H9 (cell line): ENCODE measurements around the gene KRTAP9-6. TPM values are rescaled to one million over a fixed set of nuclear protein-coding genes. Genes with fewer than 3 reads are reported as not detected.

Experiments used
- DNase-seq: peaks from one replicate; pipeline ENCODE4 v3.0.0-alpha.2; 2017
- H2AFZ ChIP-seq: one replicate; pipeline ENCODE4 v1.6.1; 2013; ENCODE audit warnings: mild to moderate bottlenecking, low read length, control low read depth, moderate library complexity
- H2AK5ac ChIP-seq: 2 replicates; pipeline ENCODE4 v1.6.1; 2013; ENCODE audit warnings: low read length, control low read depth, mixed read lengths; ENCODE audit not compliant: insufficient read length
- H2BK120ac ChIP-seq: one replicate; pipeline ENCODE4 v1.6.1; 2013; ENCODE audit warnings: low read depth, mild to moderate bottlenecking, low read length, control low read depth, inconsistent platforms; ENCODE audit not compliant: poor library complexity, severe bottlenecking
- H2BK12ac ChIP-seq: 2 replicates; pipeline ENCODE4 v1.6.1; 2013; ENCODE audit warnings: low read length, control low read depth, mixed read lengths, low read depth; ENCODE audit not compliant: insufficient read length
- H2BK15ac ChIP-seq: 2 replicates; pipeline ENCODE4 v1.6.1; 2013; ENCODE audit warnings: low read depth, low read length, control low read depth
- H2BK20ac ChIP-seq: one replicate; pipeline ENCODE4 v1.6.1; 2013; ENCODE audit warnings: low read depth, mild to moderate bottlenecking, low read length, control low read depth, inconsistent platforms; ENCODE audit not compliant: poor library complexity, severe bottlenecking
- H2BK5ac ChIP-seq: 2 replicates; pipeline ENCODE4 v1.6.1; 2013; ENCODE audit warnings: low read length, control low read depth, mixed read lengths; ENCODE audit not compliant: insufficient read length
- H3K14ac ChIP-seq: 2 replicates; pipeline ENCODE4 v1.6.1; 2013; ENCODE audit warnings: low read length, control low read depth; ENCODE audit not compliant: insufficient read depth
- H3K18ac ChIP-seq: 2 replicates; pipeline ENCODE4 v1.6.1; 2013; ENCODE audit warnings: low read depth, mild to moderate bottlenecking, mixed read lengths, low read length, control low read depth; ENCODE audit not compliant: insufficient read length
- H3K23ac ChIP-seq: 2 replicates; pipeline ENCODE4 v1.6.1; 2013; ENCODE audit warnings: low read length, control low read depth, mixed read lengths, low read depth; ENCODE audit not compliant: insufficient read length
- H3K23me2 ChIP-seq: 2 replicates; pipeline ENCODE4 v1.6.1; 2013; ENCODE audit warnings: low read depth, mild to moderate bottlenecking, mixed read lengths, low read length, control low read depth; ENCODE audit not compliant: insufficient read length, poor library complexity, severe bottlenecking
- H3K27ac ChIP-seq: 2 replicates; pipeline ENCODE4 v1.5.1; 2013; ENCODE audit warnings: low read length, control low read depth, mixed read lengths, low read depth; ENCODE audit not compliant: insufficient read length
- H3K27me3 ChIP-seq: 2 replicates; pipeline ENCODE4 v1.6.1; 2013; ENCODE audit warnings: low read length, control low read depth, inconsistent platforms; ENCODE audit not compliant: insufficient read depth
- H3K4ac ChIP-seq: 2 replicates; pipeline ENCODE4 v1.6.1; 2013; ENCODE audit warnings: low read depth, mild to moderate bottlenecking, control low read depth, inconsistent platforms, low read length, moderate library complexity
- H3K4me1 ChIP-seq: 2 replicates; pipeline ENCODE4 v1.6.1; 2013; ENCODE audit warnings: low read length, control low read depth, inconsistent platforms; ENCODE audit not compliant: insufficient read depth
- H3K4me2 ChIP-seq: 2 replicates; pipeline ENCODE4 v1.6.1; 2013; ENCODE audit warnings: low read length, control low read depth, mixed read lengths; ENCODE audit not compliant: insufficient read length, insufficient read depth
- H3K56ac ChIP-seq: 2 replicates; pipeline ENCODE4 v1.6.1; 2013; ENCODE audit warnings: low read depth, mild to moderate bottlenecking, mixed read lengths, low read length, control low read depth; ENCODE audit not compliant: insufficient read length
- H3K79me1 ChIP-seq: 2 replicates; pipeline ENCODE4 v1.6.1; 2013; ENCODE audit warnings: low read depth, mild to moderate bottlenecking, moderate library complexity, low read length, control low read depth, inconsistent platforms; ENCODE audit not compliant: insufficient read depth, poor library complexity, severe bottlenecking
- H3K79me2 ChIP-seq: 2 replicates; pipeline ENCODE4 v1.6.1; 2013; ENCODE audit warnings: low read length, control low read depth, inconsistent platforms; ENCODE audit not compliant: insufficient read depth
- H3K9ac ChIP-seq: 2 replicates; pipeline ENCODE4 v1.6.1; 2013; ENCODE audit warnings: low read length, control low read depth, mixed read lengths; ENCODE audit not compliant: insufficient read length; ENCODE audit errors: extremely low read depth
- H3K9me3 ChIP-seq: one replicate; pipeline ENCODE4 v1.6.1; 2013; ENCODE audit warnings: low read depth, low read length, inconsistent platforms; ENCODE audit not compliant: control insufficient read depth
- H3T11ph ChIP-seq: one replicate; pipeline ENCODE4 v1.6.1; 2013; ENCODE audit warnings: mild to moderate bottlenecking, low read length, control low read depth, inconsistent platforms
- H4K20me1 ChIP-seq: one replicate; pipeline ENCODE4 v1.6.1; 2013; ENCODE audit not compliant: control insufficient read depth, insufficient read length, insufficient read depth
- H4K5ac ChIP-seq: 2 replicates; pipeline ENCODE4 v1.6.1; 2013; ENCODE audit warnings: low read depth, mild to moderate bottlenecking, mixed read lengths, low read length, control low read depth; ENCODE audit not compliant: insufficient read length
- H4K8ac ChIP-seq: replicated peaks from 2 replicates; pipeline ENCODE4 v1.6.1; 2013; ENCODE audit warnings: low read length, control low read depth, mixed read lengths, low read depth; ENCODE audit not compliant: insufficient read length
- H4K91ac ChIP-seq: 2 replicates; pipeline ENCODE4 v1.6.1; 2013; ENCODE audit warnings: low read depth, mild to moderate bottlenecking, moderate library complexity, mixed read lengths, low read length, control low read depth; ENCODE audit not compliant: insufficient read length
- H3K27ac Mint-ChIP-seq, 3 experiments: 2 replicates in 2 of 3; 3 replicates in 1 of 3; pipeline ENCODE4 v1.8.0; 2020 to 2021; ENCODE audit warnings: mixed read lengths in 3 of 3, mild to moderate bottlenecking in 1 of 3, moderate library complexity in 1 of 3
- H3K27me3 Mint-ChIP-seq: 2 replicates; pipeline ENCODE4 v1.8.0; 2021; ENCODE audit warnings: low read depth, mild to moderate bottlenecking, moderate library complexity, mixed read lengths
- H3K36me3 Mint-ChIP-seq, 3 experiments: 2 replicates in 2 of 3; 3 replicates in 1 of 3; pipeline ENCODE4 v1.8.0; 2020 to 2021; ENCODE audit warnings: low read depth in 3 of 3, mixed read lengths in 3 of 3; ENCODE audit not compliant: insufficient read depth in 1 of 3
- H3K4me1 Mint-ChIP-seq, 2 experiments: 2 replicates each; pipeline ENCODE4 v1.8.0; 2020; ENCODE audit warnings: mixed read lengths in 2 of 2
- H3K4me3 Mint-ChIP-seq, 2 experiments: 2 replicates in 1 of 2; 3 replicates in 1 of 2; pipeline ENCODE4 v1.8.0; 2020 to 2021; ENCODE audit warnings: mild to moderate bottlenecking in 2 of 2, mixed read lengths in 2 of 2, moderate library complexity in 1 of 2
- H3K9me3 Mint-ChIP-seq, 2 experiments: 2 replicates in 1 of 2; 3 replicates in 1 of 2; pipeline ENCODE4 v1.8.0; 2020; ENCODE audit warnings: mild to moderate bottlenecking in 2 of 2, mixed read lengths in 2 of 2, moderate library complexity in 1 of 2
- CTCF ChIP-seq: fragments of 200-600 bp; sonication (generic); conservative IDR thresholded peaks from 3 replicates; pipeline ENCODE4 v1.8.0; 2021; ENCODE audit warnings: antibody characterized with exemption, mild to moderate bottlenecking
- WGBS: extraction: QIAGEN DNeasy Blood & Tissue Kit; methylation state at CpG from one replicate; pipeline ENCODE4 v1.1.7; 2013; ENCODE audit warnings: missing lambda C conversion rate, low lambda C conversion rate, mixed read lengths; ENCODE audit not compliant: insufficient read length; ENCODE audit errors: extremely low coverage; 5-methylcytosine and 5-hydroxymethylcytosine counted together
- total RNA-seq: library from RNA; stranded (reverse); gene quantifications from 2 replicates; pipeline ENCODE4 v1.2.1, GENCODE V29; 2021

Gene KRTAP9-6
- total RNA-seq, 1 experiment from 2014 or later = not detected

- Histone ChIP-seq H4K91ac (no peak overlapping the region), H3K14ac (no peak overlapping the region; the same call in 1 of the 2 replicates), H3K56ac (no peak overlapping the region), H2BK12ac (no peak overlapping the region), H4K20me1 (no peaks in the 10 kb centered on the region), H2AFZ (no peak overlapping the region), H3K9me3 (no peaks in the 10 kb centered on the region), H3K4me1 (no peaks in the 10 kb centered on the region), H2BK120ac (no peak overlapping the region), H3K23ac (no peak overlapping the region), H2BK5ac (no peak overlapping the region), H3K4ac (no peak overlapping the region), H3K27ac (no peak overlapping the region), H3K79me1 (no peaks in the 10 kb centered on the region), H4K8ac (no peak overlapping the region), H4K5ac (no peak overlapping the region), H3K4me2 (no peak overlapping the region), H3K23me2 (no peaks in the 10 kb centered on the region), H3K27me3 (no peaks in the 10 kb centered on the region), H2AK5ac (no peak overlapping the region), H3K9ac (no peak overlapping the region), H3K79me2 (no peaks in the 10 kb centered on the region), H3T11ph (no peak overlapping the region), H2BK20ac (no peak overlapping the region), H3K18ac (no peak overlapping the region), H2BK15ac (no peak overlapping the region)
- Mint-ChIP-seq H3K4me1 (no peaks in the 10 kb centered on the region), H3K9me3 (no peaks in the 10 kb centered on the region), H3K36me3 (no peaks in the 10 kb centered on the region), H3K27me3 (peaks cover 15% of the 10 kb centered on the region), H3K4me3 (no peak overlapping the region), H3K27ac (no peak overlapping the region)
- DNase-seq = no peak
- no peak for TF ChIP-seq CTCF
- no CpG with 5 or more reads among the region's 9 CpGs for WGBS
Observed at GRCh38 chr17:41307647-41308046, 42.5 kb downstream of the KRTAP9-6 start.
